Caco-2 (cell line): ENCODE results near the gene BCAS3. TPM values are rescaled to one million over a fixed set of nuclear protein-coding genes. Genes with fewer than 3 reads are reported as not detected.

ENCODE experiments used
- BruUV-seq: library from RNA; stranded (reverse); fragments of 400-500 nt; replicated peaks from 2 replicates; lab custom pipeline; 2021; lab: Mats Ljungman, UMichigan
- CTCF ChIA-PET: fragments of 300-600 bp; sonication (Branson Sonifier 250); formaldehyde crosslinking; loops from one replicate; lab custom pipeline; 2022; ENCODE audit warnings: antibody characterized with exemption; lab: Charles Lee
- POLR2A ChIA-PET: fragments of 300-600 bp; sonication (Branson Sonifier 250); formaldehyde crosslinking; loops from one replicate; lab custom pipeline; 2022; ENCODE audit warnings: antibody characterized with exemption; lab: Charles Lee
- DNase-seq, 2 experiments: peaks; one replicate each; pipeline versions ENCODE4 v3.0.0 to v3.0.0-alpha.2; 2020 to 2022
- H3K27me3 ChIP-seq: replicated peaks from 2 replicates; pipeline ENCODE4 v1.6.0; 2011; ENCODE audit warnings: low read length; ENCODE audit not compliant: control insufficient read depth, insufficient read depth
- H3K36me3 ChIP-seq: 2 replicates; pipeline ENCODE4 v1.5.1; 2011; ENCODE audit warnings: low read length; ENCODE audit not compliant: control insufficient read depth, insufficient read depth
- H3K4me1 ChIP-seq: fragments of 250-450 bp; sonication (Bioruptor Pico); 2 replicates; pipeline ENCODE4 v1.5.1; 2020; ENCODE audit warnings: mild to moderate bottlenecking
- H3K4me3 ChIP-seq: 2 replicates; pipeline ENCODE4 v1.5.1; 2011; ENCODE audit warnings: low read depth, mild to moderate bottlenecking, control low read depth, low read length
- H3K9me3 ChIP-seq: fragments of 250-450 bp; sonication (Bioruptor Pico); 2 replicates; pipeline ENCODE4 v1.5.1; 2020; ENCODE audit warnings: mild to moderate bottlenecking, moderate library complexity
- H3K27ac Mint-ChIP-seq: one replicate; pipeline ENCODE4 v1.8.0; 2022; ENCODE audit warnings: mixed read lengths; ENCODE audit not compliant: unreplicated experiment
- H3K27me3 Mint-ChIP-seq: one replicate; pipeline ENCODE4 v1.8.0; 2022; ENCODE audit warnings: mixed read lengths; ENCODE audit not compliant: insufficient read depth, unreplicated experiment
- H3K36me3 Mint-ChIP-seq: one replicate; pipeline ENCODE4 v1.8.0; 2022; ENCODE audit warnings: mild to moderate bottlenecking, mixed read lengths; ENCODE audit not compliant: insufficient read depth, unreplicated experiment
- H3K4me1 Mint-ChIP-seq: one replicate; pipeline ENCODE4 v1.8.0; 2022; ENCODE audit warnings: low read depth, mixed read lengths; ENCODE audit not compliant: unreplicated experiment
- H3K4me3 Mint-ChIP-seq: one replicate; pipeline ENCODE4 v1.8.0; 2022; ENCODE audit warnings: mild to moderate bottlenecking, moderate library complexity, mixed read lengths; ENCODE audit not compliant: unreplicated experiment
- H3K9me3 Mint-ChIP-seq: one replicate; pipeline ENCODE4 v1.8.0; 2022; ENCODE audit warnings: mixed read lengths; ENCODE audit not compliant: unreplicated experiment
- CTCF ChIP-seq, 2 experiments: fragments of 200-600 bp in 1 of 2; IDR thresholded peaks; 1 replicate in 1 of 2; 2 replicates in 1 of 2; pipeline versions ENCODE4 v1.5.1 to v1.8.0; 2011 to 2022; ENCODE audit warnings: antibody characterized with exemption in 1 of 2, control low read depth in 1 of 2, inconsistent platforms in 1 of 2, low read depth in 1 of 2, low read length in 1 of 2, mild to moderate bottlenecking in 1 of 2, moderate library complexity in 1 of 2; ENCODE audit not compliant: insufficient read depth in 1 of 2, severe bottlenecking in 1 of 2, unreplicated experiment in 1 of 2
- intact Hi-C: fragments of 100-400 bp; cut with micrococcal nuclease; formaldehyde crosslinking; loops from one replicate; pipeline ENCODE4 v1.10.0; 2022; ENCODE audit not compliant: unreplicated experiment
- total RNA-seq: library from RNA; stranded (reverse); gene quantifications from 2 replicates; pipeline ENCODE4 v1.2.3, GENCODE V29; 2022

Gene BCAS3
- total RNA-seq, 1 experiment from 2014 or later, result 44.1 TPM

GRCh38 chr17:60713608-60714007, 36.0 kb downstream of the BCAS3 start:
- H3K4me3 Mint-ChIP-seq, result no peak overlapping the region
- no peaks in the 10 kb centered on the region for H3K36me3 ChIP-seq
- no peaks in the 10 kb centered on the region for H3K9me3 Mint-ChIP-seq
- TF ChIP-seq CTCF (IDR thresholded peaks at IDR 0.05; ENCODE audit: insufficient read depth in 1 of 2, low read depth in 1 of 2, low read length in 1 of 2, severe bottlenecking in 1 of 2, unreplicated experiment in 1 of 2), result no peak
- H3K4me3 ChIP-seq, result no peak overlapping the region
- H3K36me3 Mint-ChIP-seq, result no peaks in the 10 kb centered on the region
- no peak overlapping the region for H3K27ac Mint-ChIP-seq
- H3K4me1 Mint-ChIP-seq, result peaks cover 10% of the 10 kb centered on the region
- no peaks in the 10 kb centered on the region for H3K27me3 Mint-ChIP-seq
- intact Hi-C loops, result no loop called here
- DNase-seq, result no peak
- no TSS peak for BruUV-seq
- H3K4me1 ChIP-seq, result peaks cover 7% of the 10 kb centered on the region
- POLR2A ChIA-PET, result no interaction called here
- no peaks in the 10 kb centered on the region for H3K9me3 ChIP-seq
- no peaks in the 10 kb centered on the region for H3K27me3 ChIP-seq
- CTCF ChIA-PET, result interaction anchor here (0.6 kb wide), 1 partner anchor 427 kb away, joined by 3 read pairs; no protein-coding TSS in a partner anchor

- Mint-ChIP-seq H3K27me3 (no peaks in the 10 kb centered on the region), H3K27ac (no peak overlapping the region), H3K9me3 (no peaks in the 10 kb centered on the region), H3K4me1 (peaks cover 17% of the 10 kb centered on the region), H3K4me3 (no peak overlapping the region), H3K36me3 (no peaks in the 10 kb centered on the region)
- Histone ChIP-seq H3K4me1 (peaks cover 7% of the 10 kb centered on the region), H3K36me3 (no peaks in the 10 kb centered on the region), H3K27me3 (no peaks in the 10 kb centered on the region), H3K4me3 (no peak overlapping the region), H3K9me3 (no peaks in the 10 kb centered on the region)
- POLR2A ChIA-PET, result no interaction called here
- intact Hi-C loops, result no loop called here
- no peak for TF ChIP-seq CTCF (IDR thresholded peaks at IDR 0.05; ENCODE audit: insufficient read depth in 1 of 2, low read depth in 1 of 2, low read length in 1 of 2, severe bottlenecking in 1 of 2, unreplicated experiment in 1 of 2)
- DNase-seq, result no peak
- CTCF ChIA-PET, result interaction anchor here (1.1 kb wide), 1 partner anchor 27 kb away, joined by 3 read pairs; no protein-coding TSS in a partner anchor
- BruUV-seq, result no TSS peak
Observed at GRCh38 chr17:60716766-60717165, 39.1 kb downstream of the BCAS3 start.

GRCh38 chr17:60717814-60718213, 40.2 kb downstream of the BCAS3 start:
- Mint-ChIP-seq H3K4me1 (peaks cover 9% of the 10 kb centered on the region), H3K27me3 (no peaks in the 10 kb centered on the region), H3K36me3 (no peaks in the 10 kb centered on the region), H3K27ac (no peak overlapping the region), H3K4me3 (no peak overlapping the region), H3K9me3 (no peaks in the 10 kb centered on the region)
- H3K27me3 ChIP-seq, result no peaks in the 10 kb centered on the region
- no peak for DNase-seq
- TF ChIP-seq CTCF (IDR thresholded peaks at IDR 0.05; ENCODE audit: insufficient read depth in 1 of 2, low read depth in 1 of 2, low read length in 1 of 2, severe bottlenecking in 1 of 2, unreplicated experiment in 1 of 2), result no peak
- intact Hi-C loops, result no loop called here
- H3K4me1 ChIP-seq, result peaks cover 2% of the 10 kb centered on the region
- H3K4me3 ChIP-seq, result no peak overlapping the region
- CTCF ChIA-PET, result no interaction called here
- no TSS peak for BruUV-seq
- POLR2A ChIA-PET, result no interaction called here
- H3K9me3 ChIP-seq, result no peaks in the 10 kb centered on the region
- H3K36me3 ChIP-seq, result no peaks in the 10 kb centered on the region
